Tibial artery (tissue), 4 donors: ENCODE results near the gene PHETA1.
"Not testable (repeated sequence)": the region's sequence is repeated elsewhere in the genome, so short reads cannot be mapped to it uniquely, and the experiment has no call there.

Source experiments
- DNase-seq, 2 donors: peaks; one replicate each; pipeline ENCODE4 v3.0.0-alpha.2; 2019
- H3K27ac ChIP-seq, 2 donors: fragments of 200-600 bp; sonication (generic) in 1 of 2; 1 replicate in 1 of 2; 2 replicates in 1 of 2; pipeline ENCODE4 v1.5.1; 2018 to 2019; ENCODE audit warnings: mild to moderate bottlenecking in 1 of 2
- H3K27me3 ChIP-seq, 2 donors: fragments of 200-600 bp; sonication (generic) in 1 of 2; one replicate each; pipeline versions ENCODE4 v1.5.1 to v1.6.0; 2016 to 2019
- H3K36me3 ChIP-seq, 3 donors: fragments of 200-600 bp; sonication (generic) in 2 of 3; one replicate each; pipeline ENCODE4 v1.5.1; 2016 to 2019; ENCODE audit warnings: mild to moderate bottlenecking in 2 of 3
- H3K4me1 ChIP-seq, 4 donors: fragments of 200-600 bp; sonication (generic) in 2 of 4; 1 replicate in 3 of 4; 2 replicates in 1 of 4; pipeline ENCODE4 v1.5.1; 2016 to 2019
- H3K4me3 ChIP-seq, 2 donors: fragments of 200-600 bp; sonication (generic) in 1 of 2; 1 replicate in 1 of 2; 2 replicates in 1 of 2; pipeline ENCODE4 v1.5.1; 2018 to 2019; ENCODE audit warnings: mild to moderate bottlenecking in 2 of 2
- H3K9me3 ChIP-seq, 3 donors: fragments of 200-600 bp; sonication (generic) in 1 of 3; one replicate each; pipeline ENCODE4 v1.5.1; 2016 to 2019
- intact Hi-C: fragments of 100-400 bp; cut with DNase I; formaldehyde crosslinking; loops from one replicate; pipeline ENCODE4 v1.15.0; 2023; ENCODE audit warnings: low total_unique reads
- TF ChIP-seq, protein P1 (sequence below), 2 experiments: fragments of 200-600 bp in 1 of 2; fragments of 450-650 bp in 1 of 2; IDR thresholded peaks; one replicate each; pipeline ENCODE4 v1.5.1; 2017 to 2019; ENCODE audit warnings: antibody characterized with exemption in 2 of 2, mild to moderate bottlenecking in 1 of 2, moderate library complexity in 1 of 2

PHETA1 gene

DNA sequence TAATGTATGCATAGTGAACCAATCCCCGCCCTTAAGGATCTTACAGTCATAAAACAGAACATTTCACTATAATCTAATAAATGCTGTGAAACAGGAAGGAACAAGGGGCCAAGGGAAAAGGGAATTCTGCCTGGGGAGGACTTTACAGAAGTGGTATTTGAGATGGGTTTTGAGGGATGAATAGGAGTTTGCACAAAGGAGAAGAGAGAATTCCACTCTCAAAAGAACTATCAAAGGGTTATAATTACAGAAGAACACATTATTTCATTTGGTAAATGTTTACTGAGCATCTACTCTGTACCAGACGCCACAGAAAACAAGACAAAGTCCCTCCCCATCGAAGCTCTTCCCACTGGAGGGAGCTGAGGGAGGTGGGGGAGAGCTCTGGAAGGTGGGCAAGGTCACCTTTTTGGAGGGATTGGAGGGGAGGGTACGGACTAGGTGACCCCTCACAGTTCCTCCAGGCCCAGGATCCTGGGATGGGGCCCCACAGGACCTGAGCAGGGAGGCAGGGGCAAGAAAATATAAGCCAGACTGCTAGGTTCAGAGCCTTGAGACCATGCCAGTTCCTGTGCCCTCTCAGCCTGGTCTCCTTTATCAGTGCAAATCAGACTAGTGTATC lies 24.5 kb downstream of the PHETA1 start:
- Histone ChIP-seq H3K27me3 (no peaks in the 10 kb centered on the region), H3K36me3 (no peaks in the 10 kb centered on the region), H3K9me3 (peaks cover 0 to 18% (median 18%) of the 10 kb centered on the region in 3 donors), H3K27ac (no peak overlapping the region), H3K4me3 (no peak overlapping the region), H3K4me1 (no peaks in the 10 kb centered on the region)
- TF ChIP-seq, protein P1, sequence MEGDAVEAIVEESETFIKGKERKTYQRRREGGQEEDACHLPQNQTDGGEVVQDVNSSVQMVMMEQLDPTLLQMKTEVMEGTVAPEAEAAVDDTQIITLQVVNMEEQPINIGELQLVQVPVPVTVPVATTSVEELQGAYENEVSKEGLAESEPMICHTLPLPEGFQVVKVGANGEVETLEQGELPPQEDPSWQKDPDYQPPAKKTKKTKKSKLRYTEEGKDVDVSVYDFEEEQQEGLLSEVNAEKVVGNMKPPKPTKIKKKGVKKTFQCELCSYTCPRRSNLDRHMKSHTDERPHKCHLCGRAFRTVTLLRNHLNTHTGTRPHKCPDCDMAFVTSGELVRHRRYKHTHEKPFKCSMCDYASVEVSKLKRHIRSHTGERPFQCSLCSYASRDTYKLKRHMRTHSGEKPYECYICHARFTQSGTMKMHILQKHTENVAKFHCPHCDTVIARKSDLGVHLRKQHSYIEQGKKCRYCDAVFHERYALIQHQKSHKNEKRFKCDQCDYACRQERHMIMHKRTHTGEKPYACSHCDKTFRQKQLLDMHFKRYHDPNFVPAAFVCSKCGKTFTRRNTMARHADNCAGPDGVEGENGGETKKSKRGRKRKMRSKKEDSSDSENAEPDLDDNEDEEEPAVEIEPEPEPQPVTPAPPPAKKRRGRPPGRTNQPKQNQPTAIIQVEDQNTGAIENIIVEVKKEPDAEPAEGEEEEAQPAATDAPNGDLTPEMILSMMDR (IDR thresholded peaks at IDR 0.05): no peak
- intact Hi-C loops: no loop called here
- DNase-seq: no peak

DNA sequence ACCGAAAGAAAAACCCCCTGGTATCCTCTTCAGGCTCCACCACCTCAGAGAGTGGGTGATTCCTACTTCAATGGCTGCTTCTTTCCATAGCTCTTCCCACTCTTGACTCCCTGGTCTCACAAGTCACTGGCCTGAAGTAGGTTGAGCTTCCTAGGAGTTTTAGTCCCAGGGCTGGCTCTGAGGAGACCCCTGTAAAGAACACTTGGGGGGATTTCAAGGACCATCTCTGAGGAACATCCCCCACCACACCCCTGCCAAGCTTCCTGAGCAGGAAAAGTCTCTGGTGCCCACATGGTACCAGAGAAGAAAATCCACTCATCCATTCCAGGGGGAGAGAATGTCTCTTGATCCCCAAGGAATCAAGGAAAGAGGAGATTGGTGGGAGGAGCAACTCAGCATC lies 25.7 kb downstream of the PHETA1 start:
- TF ChIP-seq, protein P1 (IDR thresholded peaks at IDR 0.05): no peak
- no peak overlapping the region for H3K4me3 ChIP-seq

DNA sequence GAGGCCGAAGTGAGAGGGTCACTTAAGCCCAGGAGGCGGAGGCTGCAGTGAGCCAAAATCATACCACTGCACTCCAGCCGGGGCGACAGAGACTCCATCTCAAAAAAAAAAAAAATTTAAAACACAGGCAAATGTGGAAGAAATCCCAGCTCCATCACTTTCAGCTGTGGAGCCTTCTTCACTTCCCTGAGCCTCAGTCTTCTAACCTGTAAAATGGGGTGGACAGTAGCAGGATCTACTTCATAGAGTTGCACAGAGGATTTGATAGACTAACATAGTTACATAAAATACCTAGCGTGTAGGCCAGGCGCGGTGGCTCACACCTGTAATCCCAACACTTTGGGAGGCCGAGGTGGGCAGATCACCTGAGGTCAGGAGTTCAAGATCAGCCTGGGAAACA lies 26.5 kb downstream of the PHETA1 start:
- intact Hi-C loops: no loop called here
- TF ChIP-seq, protein P1 (IDR thresholded peaks at IDR 0.05): no peak
- H3K27ac ChIP-seq: no peak overlapping the region

More for the DNA sequence above, 25.7 kb downstream of the PHETA1 start:
- DNase-seq: no peak
- Histone ChIP-seq H3K36me3 (no peaks in the 10 kb centered on the region), H3K27me3 (no peaks in the 10 kb centered on the region), H3K4me1 (no peaks in the 10 kb centered on the region), H3K9me3 (peaks cover 0 to 8% (median 7%) of the 10 kb centered on the region in 3 donors), H3K27ac (no peak overlapping the region)
- intact Hi-C loops: no loop called here

DNA sequence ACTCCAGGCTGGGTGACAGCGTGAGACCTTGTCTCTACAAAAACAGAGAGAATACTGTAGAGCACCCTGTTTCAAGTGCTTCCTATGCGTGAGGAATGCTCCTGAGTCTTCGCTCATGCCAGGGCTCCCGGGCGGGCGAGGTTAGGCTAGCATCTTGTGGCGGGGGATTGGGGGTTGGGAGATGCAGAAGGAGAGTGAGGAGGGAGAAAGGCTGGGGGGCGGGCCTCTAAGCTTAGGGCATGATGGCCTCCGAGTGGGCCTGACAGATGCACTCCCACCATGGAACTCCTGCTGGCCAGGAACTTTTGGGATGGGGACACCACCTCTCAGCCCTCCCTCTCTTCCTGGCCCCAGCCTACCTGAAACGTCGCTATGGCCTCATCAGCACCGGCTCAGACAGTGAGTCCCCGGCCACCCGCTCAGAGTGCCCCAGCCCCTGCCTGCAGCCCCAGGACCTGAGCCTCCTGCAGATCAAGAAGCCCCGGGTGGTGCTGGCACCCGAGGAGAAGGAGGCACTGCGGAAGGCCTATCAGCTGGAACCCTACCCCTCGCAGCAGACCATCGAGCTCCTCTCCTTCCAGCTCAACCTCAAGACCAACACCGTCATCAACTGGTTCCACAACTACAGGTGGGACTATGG lies 27.3 kb downstream of the PHETA1 start:
- intact Hi-C loops: no loop called here
- H3K36me3 ChIP-seq: no peaks in the 10 kb centered on the region
- no peaks in the 10 kb centered on the region for H3K27me3 ChIP-seq
- TF ChIP-seq, protein P1 (IDR thresholded peaks at IDR 0.05): no peak
- H3K27ac ChIP-seq: no peak overlapping the region
- H3K4me3 ChIP-seq: no peak overlapping the region
- DNase-seq: no peak
- no peaks in the 10 kb centered on the region for H3K9me3 ChIP-seq
- H3K4me1 ChIP-seq: no peaks in the 10 kb centered on the region

More for the DNA sequence above, 26.5 kb downstream of the PHETA1 start:
- H3K27me3 ChIP-seq: no peaks in the 10 kb centered on the region
- H3K9me3 ChIP-seq: no peaks in the 10 kb centered on the region
- no peak for DNase-seq
- H3K36me3 ChIP-seq: no peaks in the 10 kb centered on the region
- H3K4me1 ChIP-seq: no peaks in the 10 kb centered on the region
- H3K4me3 ChIP-seq: no peak overlapping the region

DNA sequence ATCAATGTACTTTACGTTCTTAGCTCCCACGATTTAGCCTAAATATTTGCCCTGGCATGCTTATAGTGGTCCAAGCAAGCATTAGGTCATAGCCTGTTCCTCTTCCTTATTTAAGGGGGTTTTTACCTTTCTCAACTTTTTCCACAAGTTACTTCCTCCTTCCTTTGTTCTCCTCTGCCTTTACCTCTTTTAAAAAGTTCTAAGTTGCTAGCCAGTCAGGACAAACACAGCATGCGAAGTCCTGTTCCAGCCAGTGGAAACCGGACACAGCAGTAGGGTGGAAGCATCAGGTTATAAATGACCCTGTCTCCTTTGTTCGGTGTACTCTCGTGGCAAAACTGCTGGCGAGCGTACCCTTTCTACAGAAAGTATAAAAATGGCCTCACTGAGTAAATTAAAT lies 28.2 kb downstream of the PHETA1 start:
- H3K4me3 ChIP-seq, H3K36me3 ChIP-seq, intact Hi-C loops, H3K27ac ChIP-seq, H3K27me3 ChIP-seq, DNase-seq, H3K9me3 ChIP-seq, H3K4me1 ChIP-seq: not testable (repeated sequence)

DNA sequence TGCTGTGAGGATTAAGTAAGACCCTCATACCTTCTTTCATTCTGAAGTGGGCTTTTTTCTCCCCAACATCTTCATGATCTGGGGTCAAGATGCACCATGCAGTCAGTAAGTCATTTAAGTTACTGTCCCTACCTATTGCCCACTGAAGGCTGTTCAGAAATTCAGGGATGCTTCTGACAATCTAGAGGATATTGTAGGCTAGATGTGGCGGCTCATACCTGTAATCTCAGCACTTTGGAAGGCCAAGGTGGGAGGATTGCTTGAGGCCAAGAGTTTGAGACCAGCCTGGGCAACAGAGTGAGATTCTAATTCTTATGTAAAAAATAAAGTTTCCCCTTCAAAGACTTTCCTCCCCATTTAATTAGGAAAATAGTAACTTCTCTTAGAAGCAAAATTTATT lies 28.7 kb downstream of the PHETA1 start:
- TF ChIP-seq, protein P1 (IDR thresholded peaks at IDR 0.05): no peak
- no peak for DNase-seq
- Histone ChIP-seq H3K9me3 (no peaks in the 10 kb centered on the region), H3K4me1 (no peaks in the 10 kb centered on the region), H3K27me3 (no peaks in the 10 kb centered on the region), H3K4me3 (no peak overlapping the region), H3K36me3 (no peaks in the 10 kb centered on the region), H3K27ac (no peak overlapping the region)
- intact Hi-C loops: no loop called here
